ENCODE results near the gene COPB2.

The COPB2 gene

GRCh38 chr3:139380575-139380974 is 8.9 kb downstream of the COPB2 start:
- TF ChIP-seq, protein P1, sequence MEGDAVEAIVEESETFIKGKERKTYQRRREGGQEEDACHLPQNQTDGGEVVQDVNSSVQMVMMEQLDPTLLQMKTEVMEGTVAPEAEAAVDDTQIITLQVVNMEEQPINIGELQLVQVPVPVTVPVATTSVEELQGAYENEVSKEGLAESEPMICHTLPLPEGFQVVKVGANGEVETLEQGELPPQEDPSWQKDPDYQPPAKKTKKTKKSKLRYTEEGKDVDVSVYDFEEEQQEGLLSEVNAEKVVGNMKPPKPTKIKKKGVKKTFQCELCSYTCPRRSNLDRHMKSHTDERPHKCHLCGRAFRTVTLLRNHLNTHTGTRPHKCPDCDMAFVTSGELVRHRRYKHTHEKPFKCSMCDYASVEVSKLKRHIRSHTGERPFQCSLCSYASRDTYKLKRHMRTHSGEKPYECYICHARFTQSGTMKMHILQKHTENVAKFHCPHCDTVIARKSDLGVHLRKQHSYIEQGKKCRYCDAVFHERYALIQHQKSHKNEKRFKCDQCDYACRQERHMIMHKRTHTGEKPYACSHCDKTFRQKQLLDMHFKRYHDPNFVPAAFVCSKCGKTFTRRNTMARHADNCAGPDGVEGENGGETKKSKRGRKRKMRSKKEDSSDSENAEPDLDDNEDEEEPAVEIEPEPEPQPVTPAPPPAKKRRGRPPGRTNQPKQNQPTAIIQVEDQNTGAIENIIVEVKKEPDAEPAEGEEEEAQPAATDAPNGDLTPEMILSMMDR (IDR thresholded peaks at IDR 0.05; ENCODE audit: low read depth, low read length), result no peak
- no peak overlapping the region for H3K4me3 ChIP-seq (ENCODE audit: low read depth, low read length)
- DNase-seq (ENCODE audit: low read depth, low spot score), result no peak
- in situ Hi-C loops (cut with HindIII; ENCODE audit: low sequenced_read_pairs), result no loop called here

DNA sequence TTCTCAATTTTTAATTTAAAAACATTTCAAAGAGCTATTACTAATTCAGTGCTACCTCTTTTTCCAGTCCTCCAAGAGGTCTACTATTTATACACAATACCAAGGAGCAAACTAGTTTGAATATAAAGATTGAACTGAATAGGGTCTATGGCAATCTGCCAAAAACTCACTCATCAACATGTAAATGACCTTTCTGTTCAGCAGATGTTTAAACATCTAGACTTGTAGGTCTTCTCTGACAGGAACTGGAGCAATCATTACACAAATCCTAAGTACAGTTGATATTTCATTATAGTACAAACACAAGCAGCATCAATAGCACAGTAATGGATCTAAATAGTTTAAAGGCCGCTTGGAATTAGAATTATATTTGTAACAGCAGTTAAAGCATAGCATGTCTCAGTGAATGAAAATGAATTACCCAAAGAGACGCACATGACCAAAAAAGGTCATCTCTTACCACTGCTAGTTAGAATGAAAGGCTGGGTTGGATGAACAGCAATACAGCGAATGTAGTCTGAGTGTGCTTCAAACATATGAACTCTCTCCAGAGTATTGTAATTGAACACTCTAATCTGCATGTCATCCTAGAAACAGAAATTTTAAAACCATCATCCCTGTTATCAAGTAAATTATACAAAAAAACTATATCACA is 10.7 kb downstream of the COPB2 start:
- in situ Hi-C loops (cut with HindIII; ENCODE audit: low sequenced_read_pairs), result no loop called here
- DNase-seq (ENCODE audit: low read depth, low spot score), result no peak
- TF ChIP-seq, protein P1 (IDR thresholded peaks at IDR 0.05; ENCODE audit: low read depth, low read length), result no peak
- H3K4me3 ChIP-seq (ENCODE audit: low read depth, low read length), result no peak overlapping the region

DNA sequence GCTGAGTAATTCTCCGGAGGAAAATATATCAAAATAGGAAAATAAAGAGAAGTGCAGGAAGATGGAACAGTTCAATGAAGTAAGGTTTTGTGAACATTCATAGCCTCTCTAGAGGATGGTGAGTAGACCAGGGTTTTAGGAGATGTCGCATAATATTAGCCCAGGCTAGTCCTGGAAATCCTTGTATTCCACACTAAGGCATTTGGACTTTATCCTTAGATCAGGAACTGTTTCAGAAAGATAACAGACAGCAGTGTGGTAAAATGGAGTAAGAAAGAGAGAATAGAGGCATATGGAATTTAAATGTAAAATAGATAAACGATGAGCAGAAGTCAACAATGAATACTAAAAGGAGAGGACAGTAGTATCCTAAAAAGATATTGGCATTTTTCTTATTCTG is 12.1 kb downstream of the COPB2 start:
- DNase-seq (ENCODE audit: low read depth, low spot score), result no peak
- TF ChIP-seq, protein P1 (IDR thresholded peaks at IDR 0.05; ENCODE audit: low read depth, low read length), result no peak
- in situ Hi-C loops (cut with HindIII; ENCODE audit: low sequenced_read_pairs), result no loop called here
- H3K4me3 ChIP-seq (ENCODE audit: low read depth, low read length), result no peak overlapping the region

DNA sequence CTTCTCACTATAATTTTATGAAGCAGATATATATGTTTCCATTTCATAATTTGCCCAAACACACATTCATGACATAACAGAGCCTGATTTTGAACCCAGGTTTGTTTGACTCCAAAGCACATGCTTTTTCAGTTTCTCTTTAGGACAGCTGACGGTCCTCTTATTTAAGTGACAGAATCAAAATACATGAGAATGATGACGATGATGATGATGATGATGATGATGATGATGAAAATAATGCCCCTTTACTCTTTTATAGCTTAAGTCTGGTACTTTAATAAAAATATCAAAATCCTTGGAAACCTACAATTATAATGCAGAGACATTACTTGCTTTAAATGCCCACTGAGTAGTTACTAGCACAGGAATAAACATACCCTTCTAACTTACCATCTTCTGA is 15.3 kb downstream of the COPB2 start:
- TF ChIP-seq, protein P1 (IDR thresholded peaks at IDR 0.05; ENCODE audit: low read depth, low read length), result no peak

GRCh38 chr3:139364549-139364948 is 24.9 kb downstream of the COPB2 start:
- in situ Hi-C loops (cut with HindIII; ENCODE audit: low sequenced_read_pairs), result no loop called here
- DNase-seq (ENCODE audit: low read depth, low spot score), result no peak

More for the DNA sequence above, 15.3 kb downstream of the COPB2 start:
- no peak overlapping the region for H3K4me3 ChIP-seq (ENCODE audit: low read depth, low read length)
- no peak for DNase-seq (ENCODE audit: low read depth, low spot score)
- in situ Hi-C loops (cut with HindIII; ENCODE audit: low sequenced_read_pairs), result no loop called here

GRCh38 chr3:139361276-139361675 is 28.2 kb downstream of the COPB2 start:
- in situ Hi-C loops (cut with HindIII; ENCODE audit: low sequenced_read_pairs), result no loop called here
- no peak for DNase-seq (ENCODE audit: low read depth, low spot score)
- TF ChIP-seq, protein P1 (IDR thresholded peaks at IDR 0.05; ENCODE audit: low read depth, low read length), result no peak
- no peak overlapping the region for H3K4me3 ChIP-seq (ENCODE audit: low read depth, low read length)

More at GRCh38 chr3:139364549-139364948, 24.9 kb downstream of the COPB2 start:
- TF ChIP-seq, protein P1 (IDR thresholded peaks at IDR 0.05; ENCODE audit: low read depth, low read length), result no peak
- no peak overlapping the region for H3K4me3 ChIP-seq (ENCODE audit: low read depth, low read length)

All from astrocyte of the spinal cord (primary cell).